Effector memory CD4-positive, alpha-beta T cell (primary cell): ENCODE results near the gene TARM1.
"Not testable (repeated sequence)": the region's sequence is repeated elsewhere in the genome, so short reads cannot be mapped to it uniquely, and the experiment has no call there.

Source experiments
- DNase-seq, 3 donors: peaks; one replicate each; pipeline ENCODE4 v3.0.0-alpha.2; 2020
- H3K27ac ChIP-seq: 2 replicates; pipeline ENCODE4 v1.7.0; 2013; ENCODE audit warnings: mild to moderate bottlenecking, low read length, moderate library complexity; ENCODE audit not compliant: insufficient read depth, poor library complexity, severe bottlenecking
- H3K27me3 ChIP-seq: replicated peaks from 2 replicates; pipeline ENCODE4 v1.7.0; 2013; ENCODE audit warnings: mild to moderate bottlenecking, low read length; ENCODE audit not compliant: insufficient read depth, control insufficient read depth, poor library complexity, severe bottlenecking
- H3K36me3 ChIP-seq: 2 replicates; pipeline ENCODE4 v1.7.0; 2013; ENCODE audit warnings: mild to moderate bottlenecking, low read length, moderate library complexity; ENCODE audit not compliant: control insufficient read depth, insufficient read depth
- H3K4me1 ChIP-seq: 2 replicates; pipeline ENCODE4 v1.7.0; 2013; ENCODE audit warnings: low read length, mild to moderate bottlenecking; ENCODE audit not compliant: control insufficient read depth, insufficient read depth, poor library complexity, severe bottlenecking
- H3K4me3 ChIP-seq: 2 replicates; pipeline ENCODE4 v1.7.0; 2013; ENCODE audit warnings: low read length, low read depth, mild to moderate bottlenecking; ENCODE audit not compliant: insufficient read depth, poor library complexity, severe bottlenecking
- H3K9me3 ChIP-seq: 2 replicates; pipeline ENCODE4 v1.7.0; 2013; ENCODE audit warnings: mild to moderate bottlenecking, low read length, moderate library complexity; ENCODE audit not compliant: control insufficient read depth

TARM1 gene

GRCh38 chr19:54100561-54100960, 19.4 kb upstream of the TARM1 start, which contains the start of gene OSCAR:
TSS of gene OSCAR (minus strand) at chr19:54100803. CDS start at chr19:54100792, 11 bp downstream.
- H3K27me3 ChIP-seq, result no peaks in the 10 kb centered on the region
- no peak within 1 kb of the TSS for H3K4me3 ChIP-seq
- H3K36me3 ChIP-seq, result peaks cover 2% of the 10 kb centered on the region
- H3K27ac ChIP-seq, result no peak within 1 kb of the TSS
- H3K9me3 ChIP-seq, result no peaks in the 10 kb centered on the region
- DNase-seq, result no peak
- peaks cover 10% of the 10 kb centered on the region for H3K4me1 ChIP-seq

DNA sequence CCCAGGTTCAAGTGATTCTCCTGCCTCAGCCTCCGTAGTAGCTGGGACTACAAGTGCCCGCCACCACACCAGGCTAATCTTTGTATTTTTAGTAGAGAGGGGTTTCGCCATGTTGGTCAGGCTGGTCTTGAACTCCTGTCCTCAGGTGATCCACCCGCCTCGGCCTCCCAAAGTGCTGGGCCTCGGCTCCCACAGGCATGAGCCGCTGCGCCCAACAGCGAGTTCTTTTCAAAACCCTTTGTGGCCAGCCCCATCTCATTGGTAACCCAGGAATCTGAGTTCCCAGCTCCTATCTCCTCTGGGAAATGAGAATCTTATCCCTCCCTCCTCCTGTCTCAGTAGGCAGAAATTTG, 18.7 kb upstream of the TARM1 start:
- not testable (repeated sequence) for H3K27me3 ChIP-seq, DNase-seq, H3K27ac ChIP-seq, H3K4me3 ChIP-seq, H3K9me3 ChIP-seq, H3K36me3 ChIP-seq
- H3K4me1 ChIP-seq, result peaks cover 16% of the 10 kb centered on the region

DNA sequence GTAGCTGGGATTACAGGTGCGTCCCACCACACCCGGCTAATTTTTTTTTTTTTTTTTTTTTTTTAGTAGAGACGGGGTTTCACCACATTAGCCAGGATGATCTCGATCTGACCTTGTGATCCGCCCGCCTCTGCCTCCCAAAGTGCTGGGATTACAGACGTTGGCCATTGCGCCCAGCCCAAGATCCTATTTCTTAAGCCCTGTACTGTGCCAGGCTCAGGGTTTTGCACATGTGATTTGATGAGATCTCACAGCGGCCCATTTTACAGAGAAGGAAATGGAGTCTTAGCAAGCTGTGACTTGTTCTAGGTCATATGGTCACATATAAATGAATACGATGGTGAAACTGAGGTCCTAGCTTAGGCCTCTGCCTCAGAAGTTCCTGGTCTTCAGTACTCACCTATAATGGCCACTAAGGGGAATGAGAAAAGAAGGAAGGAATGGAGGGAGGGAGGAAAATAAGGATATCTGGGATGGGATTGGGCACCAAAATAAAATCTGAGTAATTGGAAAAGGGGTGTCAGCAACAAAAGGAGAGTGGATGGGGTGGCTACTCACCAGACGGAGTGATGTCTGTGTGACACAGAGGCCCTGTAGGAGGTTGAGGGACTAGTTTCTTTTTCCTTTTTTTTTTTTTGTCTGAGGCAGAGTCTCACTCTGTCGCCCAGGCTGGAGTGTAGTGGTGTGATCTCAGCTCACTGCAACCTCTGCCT, 18.2 kb upstream of the TARM1 start:
- Histone ChIP-seq H3K9me3 (no peaks in the 10 kb centered on the region), H3K27me3 (no peaks in the 10 kb centered on the region), H3K27ac (no peak overlapping the region), H3K36me3 (no peaks in the 10 kb centered on the region), H3K4me1 (peaks cover 16% of the 10 kb centered on the region), H3K4me3 (no peak overlapping the region)
- DNase-seq, result no peak

- H3K9me3 ChIP-seq, result no peaks in the 10 kb centered on the region
- H3K4me3 ChIP-seq, result no peak overlapping the region
- no peaks in the 10 kb centered on the region for H3K27me3 ChIP-seq
- H3K27ac ChIP-seq, result no peak overlapping the region
- peaks cover 12% of the 10 kb centered on the region for H3K4me1 ChIP-seq
- H3K36me3 ChIP-seq, result no peaks in the 10 kb centered on the region
- DNase-seq, result no peak
Observed at GRCh38 chr19:54096617-54097106, 15.5 kb upstream of the TARM1 start.

DNA sequence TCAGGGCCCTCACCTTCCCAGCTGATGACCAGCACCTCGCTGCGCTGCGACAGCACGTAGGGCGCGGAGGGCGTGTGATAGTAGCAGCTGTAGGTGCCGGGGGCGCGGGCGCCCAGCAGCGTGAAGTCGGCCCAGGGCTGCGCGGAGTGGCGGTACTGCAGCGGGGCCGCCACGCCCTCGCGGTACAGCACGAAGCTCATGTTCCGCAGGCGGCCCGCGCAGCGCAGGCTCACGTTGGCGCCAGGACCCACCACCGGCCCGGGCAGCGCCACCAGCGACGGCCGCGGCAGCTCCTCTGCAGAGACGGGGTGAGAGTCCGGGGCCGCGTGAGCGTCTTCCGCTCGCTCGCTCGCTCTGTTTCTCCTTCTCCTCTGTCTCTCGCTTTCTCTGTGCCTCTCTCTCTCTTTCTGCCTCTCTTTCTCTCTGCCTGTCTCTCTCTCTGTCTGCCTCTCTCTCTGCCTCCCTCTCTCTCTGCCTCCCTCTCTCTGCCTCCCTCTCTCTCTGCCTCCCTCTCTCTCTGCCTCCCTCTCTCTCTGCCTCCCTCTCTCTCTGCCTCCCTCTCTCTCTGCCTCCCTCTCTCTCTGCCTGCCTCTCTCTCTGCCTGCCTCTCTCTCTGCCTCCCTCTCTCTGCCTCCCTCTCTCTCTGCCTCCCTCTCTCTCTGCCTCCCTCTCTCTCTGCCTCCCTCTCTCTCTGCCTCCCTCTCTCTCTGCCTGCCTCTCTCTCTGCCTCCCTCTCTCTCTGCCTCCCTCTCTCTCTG, 14.9 kb upstream of the TARM1 start:
- Histone ChIP-seq H3K4me3 (peak overlapping the region; percentile 37), H3K4me1 (peaks cover 12% of the 10 kb centered on the region)
- not testable (repeated sequence) for H3K36me3 ChIP-seq, H3K27ac ChIP-seq, H3K9me3 ChIP-seq, H3K27me3 ChIP-seq
- peak; percentile 18 to 31 (median 28) for DNase-seq

- Histone ChIP-seq H3K4me3 (peak overlapping the region; percentile 37), H3K27ac (no peak overlapping the region), H3K4me1 (peaks cover 12% of the 10 kb centered on the region), H3K36me3 (no peaks in the 10 kb centered on the region), H3K27me3 (no peaks in the 10 kb centered on the region), H3K9me3 (no peaks in the 10 kb centered on the region)
- DNase-seq, result no peak
Observed at GRCh38 chr19:54095136-54095858, 14.1 kb upstream of the TARM1 start.

DNA sequence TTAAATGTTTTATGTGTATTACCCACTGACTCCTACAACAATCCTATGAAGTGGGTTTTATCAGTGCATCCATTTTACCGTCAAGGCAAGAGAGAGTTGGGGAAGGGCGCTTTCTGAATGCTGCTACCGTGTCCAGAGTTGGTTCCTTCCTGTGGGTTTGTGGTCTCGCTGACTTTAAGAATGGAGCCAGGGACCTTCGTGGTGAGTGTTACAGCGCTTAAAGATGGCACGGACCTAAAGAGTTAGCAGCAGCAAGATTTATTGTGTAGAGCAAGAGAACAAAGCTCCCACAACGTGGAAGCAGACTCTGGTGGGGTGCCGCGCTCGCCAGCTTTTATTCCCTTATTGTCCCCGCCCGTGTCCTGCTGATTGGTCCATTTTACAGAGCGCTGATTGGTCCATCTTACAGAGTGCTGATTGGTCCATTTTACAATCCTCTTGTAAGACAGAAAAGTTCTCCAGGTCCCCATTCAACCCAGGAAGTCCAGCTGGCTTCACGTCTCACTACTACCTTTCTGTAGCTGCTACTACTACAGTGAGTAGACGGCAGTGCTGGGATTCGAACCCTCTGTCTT, 13.3 kb upstream of the TARM1 start:
- no peaks in the 10 kb centered on the region for H3K9me3 ChIP-seq
- no peak overlapping the region for H3K27ac ChIP-seq
- peaks cover 12% of the 10 kb centered on the region for H3K4me1 ChIP-seq

GRCh38 chr19:54084410-54084809, 3.2 kb upstream of the TARM1 start:
- Histone ChIP-seq H3K4me3 (no peak overlapping the region), H3K4me1 (no peaks in the 10 kb centered on the region)

More for the DNA sequence above, 13.3 kb upstream of the TARM1 start:
- Histone ChIP-seq H3K27me3 (no peaks in the 10 kb centered on the region), H3K36me3 (no peaks in the 10 kb centered on the region), H3K4me3 (no peak overlapping the region)
- no peak for DNase-seq

GRCh38 chr19:54077334-54077733, 3.8 kb downstream of the TARM1 start:
- no peak for DNase-seq
- Histone ChIP-seq H3K27ac (no peak overlapping the region), H3K4me3 (no peak overlapping the region), H3K4me1 (no peaks in the 10 kb centered on the region), H3K9me3 (peaks cover 7% of the 10 kb centered on the region), H3K27me3 (no peaks in the 10 kb centered on the region), H3K36me3 (no peaks in the 10 kb centered on the region)

More at GRCh38 chr19:54084410-54084809, 3.2 kb upstream of the TARM1 start:
- Histone ChIP-seq H3K27ac (no peak overlapping the region), H3K36me3 (no peaks in the 10 kb centered on the region), H3K9me3 (peaks cover 7% of the 10 kb centered on the region), H3K27me3 (no peaks in the 10 kb centered on the region)
- no peak for DNase-seq
